Activated CD8-positive, alpha-beta T cell treated with anti-CD3 and anti-CD28 coated beads for 36 hours (primary cell): Measurements from ENCODE around the gene PDCD4. TPM values are rescaled to one million over a fixed set of nuclear protein-coding genes. Genes with fewer than 3 reads are reported as not detected.

Experiments used
- ATAC-seq: fragments of 200-7000 bp; cut with Tn5 transposase; one replicate; pipeline ENCODE4 v1.10.0; 2021; ENCODE audit warnings: mild to moderate bottlenecking, moderate library complexity
- CTCF ChIA-PET: fragments of 350-600 bp; sonication (Branson Sonifier 250); formaldehyde crosslinking; loops from one replicate; lab custom pipeline; 2021; ENCODE audit warnings: antibody characterized with exemption; lab: Charles Lee
- POLR2A ChIA-PET: fragments of 350-600 bp; sonication (Branson Sonifier 250); formaldehyde crosslinking; loops from one replicate; lab custom pipeline; 2021; ENCODE audit warnings: antibody characterized with exemption; lab: Charles Lee
- DNase-seq: peaks from one replicate; pipeline ENCODE4 v3.0.0-alpha.2; 2020
- H3K27ac Mint-ChIP-seq: one replicate; pipeline ENCODE4 v1.8.0; 2021; ENCODE audit warnings: mild to moderate bottlenecking, mixed read lengths
- H3K27me3 Mint-ChIP-seq: one replicate; pipeline ENCODE4 v1.8.0; 2021; ENCODE audit warnings: mixed read lengths
- H3K36me3 Mint-ChIP-seq: one replicate; pipeline ENCODE4 v1.8.0; 2021; ENCODE audit warnings: low read depth, mixed read lengths
- H3K4me1 Mint-ChIP-seq: one replicate; pipeline ENCODE4 v1.8.0; 2021; ENCODE audit warnings: low read depth, mixed read lengths
- H3K4me3 Mint-ChIP-seq: one replicate; pipeline ENCODE4 v1.8.0; 2021; ENCODE audit warnings: mild to moderate bottlenecking, moderate library complexity, mixed read lengths
- H3K9me3 Mint-ChIP-seq: one replicate; pipeline ENCODE4 v1.8.0; 2021; ENCODE audit warnings: mixed read lengths
- CTCF ChIP-seq: fragments of 200-600 bp; IDR thresholded peaks from one replicate; pipeline ENCODE4 v1.8.0; 2022; ENCODE audit warnings: antibody characterized with exemption, mild to moderate bottlenecking
- intact Hi-C: fragments of 100-400 bp; cut with micrococcal nuclease; formaldehyde crosslinking; loops from one replicate; pipeline ENCODE4 v1.10.0; 2022
- total RNA-seq, 2 experiments: library from RNA; stranded (reverse); gene quantifications; one replicate each; pipeline ENCODE4 v1.2.3, GENCODE V29; 2021

The PDCD4 gene
- total RNA-seq, 2 experiments from 2014 or later = 186 to 190 TPM

DNA sequence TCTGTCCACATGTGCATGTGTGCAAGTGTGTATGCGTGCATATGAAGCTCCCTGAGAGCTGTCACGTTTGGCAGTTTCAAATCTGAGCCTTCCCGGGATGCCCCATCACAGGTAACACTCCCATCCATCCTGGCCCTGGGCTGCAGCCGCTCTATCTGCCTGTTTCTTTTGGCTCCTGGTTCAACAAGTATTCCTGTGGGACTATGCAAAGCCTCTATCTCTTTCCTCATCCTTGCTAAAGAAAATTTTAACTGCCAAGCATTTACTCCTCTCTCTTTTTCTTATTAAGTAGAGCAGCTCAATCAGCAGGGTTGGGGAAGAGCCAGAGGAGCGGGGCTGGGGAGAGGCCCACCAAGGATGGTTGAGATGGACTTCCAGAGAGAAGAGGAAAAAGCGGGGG is 24.4 kb upstream of the PDCD4 start:
- H3K27me3 Mint-ChIP-seq = no peaks in the 10 kb centered on the region
- H3K9me3 Mint-ChIP-seq = no peaks in the 10 kb centered on the region
- H3K4me1 Mint-ChIP-seq = peaks cover 69% of the 10 kb centered on the region
- H3K4me3 Mint-ChIP-seq = no peak overlapping the region
- no peak for ATAC-seq
- no peak for TF ChIP-seq CTCF
- POLR2A ChIA-PET = interaction anchor here (0.8 to 1.7 kb wide), 2 partner anchors 10 to 61 kb away, joined by 3 to 8 read pairs; no protein-coding TSS in a partner anchor
- DNase-seq = no peak
- no peak overlapping the region for H3K27ac Mint-ChIP-seq
- CTCF ChIA-PET = interaction anchor here (2.2 kb wide), 1 partner anchor 11 kb away, joined by 7 read pairs; no protein-coding TSS in a partner anchor
- intact Hi-C loops = no loop called here
- no peaks in the 10 kb centered on the region for H3K36me3 Mint-ChIP-seq

- H3K27me3 Mint-ChIP-seq = no peaks in the 10 kb centered on the region
- TF ChIP-seq CTCF = no peak
- H3K27ac Mint-ChIP-seq = no peak overlapping the region
- H3K36me3 Mint-ChIP-seq = no peaks in the 10 kb centered on the region
- POLR2A ChIA-PET = no interaction called here
- CTCF ChIA-PET = interaction anchor here (2.2 kb wide), 1 partner anchor 10 kb away, joined by 7 read pairs; no protein-coding TSS in a partner anchor
- intact Hi-C loops = no loop called here
- H3K4me3 Mint-ChIP-seq = no peak overlapping the region
- peaks cover 69% of the 10 kb centered on the region for H3K4me1 Mint-ChIP-seq
- no peak for ATAC-seq
- no peaks in the 10 kb centered on the region for H3K9me3 Mint-ChIP-seq
- no peak for DNase-seq
These were observed 23.6 kb upstream of the PDCD4 start for GRCh38 chr10:110848106-110848505.

GRCh38 chr10:110850099-110850498 is 21.6 kb upstream of the PDCD4 start:
- Mint-ChIP-seq H3K27me3 (no peaks in the 10 kb centered on the region), H3K9me3 (peaks cover 4% of the 10 kb centered on the region), H3K27ac (peak overlapping the region; percentile 55), H3K4me3 (no peak overlapping the region), H3K36me3 (no peaks in the 10 kb centered on the region), H3K4me1 (peaks cover 68% of the 10 kb centered on the region)
- intact Hi-C loops = no loop called here
- CTCF ChIA-PET = no interaction called here
- POLR2A ChIA-PET = interaction anchor here (0.9 to 2.1 kb wide), 4 partner anchors 10 to 76 kb away, joined by 3 to 7 read pairs (median 4); no protein-coding TSS in a partner anchor
- TF ChIP-seq CTCF = no peak
- peak; percentile 52 for DNase-seq
- ATAC-seq = peak; percentile 57

- Mint-ChIP-seq H3K27ac (peak overlapping the region; percentile 65), H3K4me3 (peak overlapping the region; percentile 38), H3K4me1 (peaks cover 63% of the 10 kb centered on the region), H3K36me3 (peaks cover 2% of the 10 kb centered on the region), H3K27me3 (no peaks in the 10 kb centered on the region), H3K9me3 (peaks cover 8% of the 10 kb centered on the region)
- ATAC-seq = no peak
- POLR2A ChIA-PET = interaction anchor here (0.6 to 3.4 kb wide), 9 partner anchors 8 to 331 kb away, joined by 3 to 23 read pairs (median 5); no protein-coding TSS in a partner anchor
- CTCF ChIA-PET = interaction anchor here (1.2 to 2.4 kb wide), 3 partner anchors 7 to 64 kb away, joined by 3 to 15 read pairs (median 8); no protein-coding TSS in a partner anchor
- DNase-seq = peak; percentile 34
- intact Hi-C loops = no loop called here
- TF ChIP-seq CTCF = no peak
These were observed 20.6 kb upstream of the PDCD4 start for GRCh38 chr10:110851020-110851612.
